HL-60 (cell line): ENCODE data around the gene SELENOT.

Experiments
- DNase-seq, 2 experiments: peaks; one replicate each; pipeline ENCODE4 v3.0.0-alpha.2; 2010 to 2020; ENCODE audit warnings: low read depth in 1 of 2, low spot score in 1 of 2
- H3K27ac ChIP-seq: fragments of 250-450 bp; sonication (Bioruptor Pico); replicated peaks from 2 replicates; pipeline ENCODE4 v1.5.1; 2020; ENCODE audit warnings: mild to moderate bottlenecking, moderate library complexity
- H3K27me3 ChIP-seq: fragments of 250-450 bp; sonication (Bioruptor Pico); 2 replicates; pipeline ENCODE4 v1.5.1; 2021; ENCODE audit warnings: mild to moderate bottlenecking, moderate library complexity; ENCODE audit not compliant: insufficient read depth, poor library complexity, severe bottlenecking
- H3K4me3 ChIP-seq: replicated peaks from 2 replicates; pipeline ENCODE4 v1.5.1; 2011; ENCODE audit warnings: mild to moderate bottlenecking, control low read depth, low read length; ENCODE audit not compliant: insufficient read depth
- CTCF ChIP-seq: IDR thresholded peaks from one replicate; pipeline ENCODE4 v1.5.1; 2011; ENCODE audit warnings: low read length, control low read depth, inconsistent platforms; ENCODE audit not compliant: insufficient read depth
- GABPA ChIP-seq: IDR thresholded peaks from 2 replicates; pipeline ENCODE4 v1.6.1; 2012; ENCODE audit warnings: low read depth
- POLR2AphosphoS5 ChIP-seq: IDR thresholded peaks from 2 replicates; pipeline ENCODE4 v1.6.1; 2012; ENCODE audit warnings: low read depth
- REST ChIP-seq: IDR thresholded peaks from 2 replicates; pipeline ENCODE4 v1.6.1; 2012; ENCODE audit warnings: low read depth; ENCODE audit not compliant: insufficient replicate concordance
- SPI1 ChIP-seq: IDR thresholded peaks from 2 replicates; pipeline ENCODE4 v1.6.1; 2012; ENCODE audit warnings: low read depth, mild to moderate bottlenecking, borderline replicate concordance

SELENOT gene

GRCh38 chr3:150662410-150663200 lies 59.5 kb downstream of the SELENOT start:
- Histone ChIP-seq H3K27me3 (no peaks in the 10 kb centered on the region), H3K27ac (no peak overlapping the region), H3K4me3 (no peak overlapping the region)
- DNase-seq: no peak
- TF ChIP-seq POLR2AphosphoS5 (no peak), SPI1 (no peak), REST (no peak), CTCF (no peak), GABPA (no peak)

GRCh38 chr3:150663461-150663860 lies 60.3 kb downstream of the SELENOT start:
- TF ChIP-seq CTCF (no peak), GABPA (no peak), SPI1 (no peak), POLR2AphosphoS5 (no peak), REST (no peak)

GRCh38 chr3:150666167-150666566 lies 63.0 kb downstream of the SELENOT start:
- DNase-seq: no peak
- TF ChIP-seq CTCF: no peak
- no peak for TF ChIP-seq GABPA
- TF ChIP-seq POLR2AphosphoS5: no peak
- no peak for TF ChIP-seq REST
- no peak for TF ChIP-seq SPI1
- H3K27ac ChIP-seq: no peak overlapping the region
- no peaks in the 10 kb centered on the region for H3K27me3 ChIP-seq
- H3K4me3 ChIP-seq: no peak overlapping the region

More at GRCh38 chr3:150663461-150663860, 60.3 kb downstream of the SELENOT start:
- Histone ChIP-seq H3K27me3 (no peaks in the 10 kb centered on the region), H3K4me3 (no peak overlapping the region), H3K27ac (no peak overlapping the region)
- DNase-seq: no peak
